Body of pancreas (tissue), 4 donors: Measurements from ENCODE around the gene HOXC6. TPM values are rescaled to one million over a fixed set of nuclear protein-coding genes. Genes with fewer than 3 reads are reported as not detected.
"Not testable (repeated sequence)": the region's sequence is repeated elsewhere in the genome, so short reads cannot be mapped to it uniquely, and the experiment has no call there.

Source experiments
- ATAC-seq: fragments of 150-250 bp; one replicate; pipeline ENCODE4 v1.9.1; 2016
- DNase-seq, 4 donors: peaks; one replicate each; pipeline ENCODE4 v3.0.0-alpha.2; 2019
- H3K27ac ChIP-seq, 4 donors: fragments of 200-600 bp; sonication (generic); 1 replicate in 3 of 4; 2 replicates in 1 of 4; pipeline versions ENCODE4 v1.5.1 to v1.6.1; 2016 to 2019; ENCODE audit warnings: mild to moderate bottlenecking in 1 of 4, mixed read lengths in 1 of 4, moderate library complexity in 1 of 4
- H3K27me3 ChIP-seq, 2 donors: fragments of 200-600 bp; sonication (generic); one replicate each; pipeline ENCODE4 v1.6.0; 2016; ENCODE audit warnings: mild to moderate bottlenecking in 1 of 2
- H3K36me3 ChIP-seq, 2 donors: fragments of 200-600 bp; sonication (generic); replicated peaks in 1 of 2; 2 replicates each; pipeline ENCODE4 v1.5.1; 2016; ENCODE audit warnings: low read depth in 2 of 2; ENCODE audit not compliant: insufficient read depth in 1 of 2
- H3K4me1 ChIP-seq: fragments of 200-600 bp; sonication (generic); one replicate; pipeline ENCODE4 v1.6.0; 2016
- H3K4me3 ChIP-seq, 2 donors: fragments of 200-600 bp; sonication (generic); 1 replicate in 1 of 2; 2 replicates in 1 of 2; pipeline ENCODE4 v1.5.1; 2016 to 2019
- H3K9me3 ChIP-seq, 3 donors: fragments of 200-600 bp; sonication (generic); 1 replicate in 2 of 3; 2 replicates in 1 of 3; pipeline ENCODE4 v1.5.1; 2016
- POLR2A ChIP-seq, 3 donors: fragments of 450-650 bp; IDR thresholded peaks; one replicate each; pipeline ENCODE4 v1.6.1; 2016; ENCODE audit warnings: antibody characterized with exemption in 3 of 3, mild to moderate bottlenecking in 2 of 3
- WGBS, 2 donors: methylation state at CpG; one replicate each; pipeline ENCODE4 v1.1.5; 2017; 5-methylcytosine and 5-hydroxymethylcytosine counted together
- intact Hi-C: fragments of 100-400 bp; cut with DNase I; formaldehyde crosslinking; loops from one replicate; pipeline ENCODE4 v1.15.1; 2023
- total RNA-seq, 2 donors: library from RNA; depleted of rRNA; stranded (reverse); fragments of >200 nt; gene quantifications; one replicate each; pipeline ENCODE4 v1.1.0, GENCODE V29; 2016
- TF ChIP-seq, protein P1 (sequence below), 7 experiments: fragments of 450-650 bp in 4 of 7; fragments of 200-600 bp in 3 of 7; sonication (generic) in 3 of 7; IDR thresholded peaks; one replicate each; pipeline ENCODE4 v1.5.1; 2016 to 2019; ENCODE audit warnings: antibody characterized with exemption in 7 of 7

Gene HOXC6
- total RNA-seq, 2 donors from 2014 or later, result not detected

DNA sequence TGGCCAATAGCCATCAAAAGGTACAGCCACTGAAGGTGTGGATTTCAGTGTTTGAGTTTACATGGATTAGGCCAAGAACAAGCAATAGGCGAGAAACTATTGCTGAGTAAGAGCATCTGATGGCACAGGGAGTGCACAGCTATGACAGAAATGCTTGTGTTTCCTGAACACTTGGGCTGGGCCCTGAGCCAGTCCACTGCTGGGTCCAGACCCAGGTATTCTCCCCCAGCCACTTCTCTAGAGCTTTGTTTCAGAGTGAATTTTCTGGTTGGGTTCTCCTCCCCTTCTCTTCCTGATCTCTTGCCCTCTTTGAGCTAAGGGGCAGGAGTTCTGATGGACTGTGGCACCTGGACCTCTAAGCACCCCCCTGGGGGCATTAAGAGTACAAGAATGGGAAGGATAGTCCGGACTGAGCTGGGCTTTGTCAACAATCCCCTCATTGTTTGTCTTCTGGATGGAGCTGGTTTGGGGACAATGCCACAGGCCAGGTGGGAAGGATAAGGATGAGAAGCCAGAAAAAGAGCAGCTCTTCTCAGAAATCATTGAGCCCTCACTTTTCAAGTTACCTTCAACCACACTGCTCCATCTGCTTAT is 13.0 kb downstream of the HOXC6 start:
- no peaks in the 10 kb centered on the region for H3K36me3 ChIP-seq
- TF ChIP-seq POLR2A (IDR thresholded peaks at IDR 0.05), result no peak
- TF ChIP-seq, protein P1, sequence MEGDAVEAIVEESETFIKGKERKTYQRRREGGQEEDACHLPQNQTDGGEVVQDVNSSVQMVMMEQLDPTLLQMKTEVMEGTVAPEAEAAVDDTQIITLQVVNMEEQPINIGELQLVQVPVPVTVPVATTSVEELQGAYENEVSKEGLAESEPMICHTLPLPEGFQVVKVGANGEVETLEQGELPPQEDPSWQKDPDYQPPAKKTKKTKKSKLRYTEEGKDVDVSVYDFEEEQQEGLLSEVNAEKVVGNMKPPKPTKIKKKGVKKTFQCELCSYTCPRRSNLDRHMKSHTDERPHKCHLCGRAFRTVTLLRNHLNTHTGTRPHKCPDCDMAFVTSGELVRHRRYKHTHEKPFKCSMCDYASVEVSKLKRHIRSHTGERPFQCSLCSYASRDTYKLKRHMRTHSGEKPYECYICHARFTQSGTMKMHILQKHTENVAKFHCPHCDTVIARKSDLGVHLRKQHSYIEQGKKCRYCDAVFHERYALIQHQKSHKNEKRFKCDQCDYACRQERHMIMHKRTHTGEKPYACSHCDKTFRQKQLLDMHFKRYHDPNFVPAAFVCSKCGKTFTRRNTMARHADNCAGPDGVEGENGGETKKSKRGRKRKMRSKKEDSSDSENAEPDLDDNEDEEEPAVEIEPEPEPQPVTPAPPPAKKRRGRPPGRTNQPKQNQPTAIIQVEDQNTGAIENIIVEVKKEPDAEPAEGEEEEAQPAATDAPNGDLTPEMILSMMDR (IDR thresholded peaks at IDR 0.05), result no peak
- H3K4me1 ChIP-seq, result no peaks in the 10 kb centered on the region
- 44 to 67% methylated on average over 2 of the region's 2 CpGs for WGBS, 2 donors
- ATAC-seq, result no peak
- peaks cover 3 to 22% of the 10 kb centered on the region in 2 donors for H3K27me3 ChIP-seq
- no peak for DNase-seq
- H3K9me3 ChIP-seq, result no peaks in the 10 kb centered on the region
- H3K4me3 ChIP-seq, result no peak overlapping the region
- H3K27ac ChIP-seq, result no peak overlapping the region
- intact Hi-C loops, result no loop called here

DNA sequence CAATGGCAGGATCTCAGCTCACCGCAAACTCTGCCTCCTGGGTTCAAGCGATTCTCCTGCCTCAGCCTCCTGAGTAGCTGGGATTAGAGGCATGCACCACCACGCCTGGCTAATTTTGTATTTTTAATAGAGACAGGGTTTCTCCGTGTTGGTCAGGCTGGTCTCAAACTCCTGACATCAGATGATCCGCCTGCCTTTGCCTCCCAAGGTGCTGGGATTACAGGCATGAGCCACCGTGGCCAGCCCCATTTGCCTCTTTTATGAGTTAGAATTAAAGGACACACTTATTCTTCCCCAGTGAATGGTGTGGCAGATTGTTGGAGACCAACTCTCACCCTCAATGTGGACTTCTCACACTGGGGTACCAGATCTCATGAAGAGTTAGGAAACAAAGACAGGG is 13.8 kb downstream of the HOXC6 start:
- DNase-seq, ATAC-seq, H3K9me3 ChIP-seq, intact Hi-C loops, H3K4me3 ChIP-seq, H3K36me3 ChIP-seq, H3K4me1 ChIP-seq, H3K27ac ChIP-seq: not testable (repeated sequence)
- WGBS, 2 donors, result 48 to 73% methylated on average over 6 of the region's 6 CpGs
- H3K27me3 ChIP-seq, result peaks cover 3 to 31% of the 10 kb centered on the region in 2 donors

DNA sequence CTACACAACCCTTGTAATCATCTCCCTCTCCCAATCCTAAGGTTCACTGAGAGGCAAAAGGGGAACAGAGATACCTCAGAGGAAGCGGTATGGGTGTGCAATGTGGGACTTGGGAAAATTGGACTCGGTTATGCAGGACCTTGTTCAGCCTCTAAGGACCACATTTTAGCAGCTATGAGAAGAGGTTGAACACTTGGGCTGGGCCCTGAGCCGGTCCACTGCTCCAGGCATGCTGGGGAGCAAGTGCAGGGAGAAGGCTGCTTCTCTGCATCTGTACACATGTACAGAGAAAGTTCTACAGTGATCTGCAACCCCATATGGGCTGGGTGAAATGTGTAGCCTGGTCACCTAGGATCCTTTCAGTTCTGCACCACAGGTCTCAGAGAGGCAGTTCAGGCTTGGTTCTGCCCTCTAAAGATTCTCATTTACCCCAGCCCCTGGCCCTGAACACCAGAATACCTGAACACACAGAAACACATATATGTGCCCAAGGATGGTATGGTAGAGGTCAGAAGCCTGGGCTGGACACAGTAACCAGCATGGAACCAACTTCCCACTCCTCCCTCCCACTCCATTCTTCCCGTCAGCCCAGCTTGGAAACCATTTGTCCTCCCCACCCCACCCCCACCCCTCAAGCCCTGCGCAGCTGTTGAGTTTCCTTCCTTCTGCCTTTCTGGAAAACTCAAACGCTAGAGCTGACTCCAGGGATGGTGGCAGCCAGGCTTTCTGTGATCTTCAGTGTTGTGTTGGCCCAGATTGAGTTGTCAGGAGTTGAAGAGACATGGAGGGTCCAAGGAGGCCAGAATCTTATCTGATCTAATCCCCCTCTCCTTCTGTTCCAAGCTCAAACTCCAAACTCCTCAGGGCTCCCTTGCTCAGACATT is 15.0 kb downstream of the HOXC6 start:
- Histone ChIP-seq H3K27me3 (peaks cover 3 to 43% of the 10 kb centered on the region in 2 donors), H3K36me3 (no peaks in the 10 kb centered on the region), H3K4me1 (peaks cover 13% of the 10 kb centered on the region), H3K27ac (no peak overlapping the region), H3K4me3 (no peak overlapping the region), H3K9me3 (no peaks in the 10 kb centered on the region)
- 43 to 69% methylated on average over 5 to 6 of the region's 6 CpGs for WGBS, 2 donors
- TF ChIP-seq POLR2A (IDR thresholded peaks at IDR 0.05), result no peak
- TF ChIP-seq, protein P1 (IDR thresholded peaks at IDR 0.05), result no peak
- intact Hi-C loops, result no loop called here
- ATAC-seq, result no peak
- no peak for DNase-seq

DNA sequence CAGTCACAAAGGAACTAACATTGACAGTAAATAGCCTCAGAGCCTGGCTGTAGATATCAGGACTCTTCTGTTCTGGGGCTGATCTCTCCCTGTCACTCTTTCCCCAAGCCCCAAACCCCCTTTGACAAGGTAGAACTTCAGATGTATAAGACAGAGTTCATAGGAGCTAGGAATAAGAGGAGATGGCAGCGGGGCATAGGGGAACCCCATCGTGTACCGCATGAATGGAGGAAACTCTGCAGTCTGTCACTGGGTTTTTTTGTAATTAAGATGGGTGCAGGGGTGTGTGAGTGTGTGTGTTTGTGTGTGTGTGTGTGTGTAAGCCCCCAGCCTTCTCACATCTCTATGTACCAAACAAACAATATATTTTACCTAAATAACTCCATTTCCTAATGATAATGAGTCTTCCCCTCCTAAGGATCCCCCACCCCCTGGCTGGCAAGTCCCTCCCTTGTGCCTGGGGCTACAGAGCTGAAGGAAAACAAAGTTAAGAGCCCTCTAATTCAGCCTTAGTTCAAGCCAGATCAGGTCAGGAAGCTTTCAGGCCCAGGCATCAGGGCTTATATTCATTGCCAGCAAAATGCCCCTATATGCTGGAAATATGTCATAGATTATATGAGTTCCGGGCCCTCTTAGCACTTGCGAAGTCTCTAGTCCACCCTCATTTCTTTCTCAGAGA is 16.3 kb downstream of the HOXC6 start:
- Histone ChIP-seq H3K4me1 (peaks cover 13% of the 10 kb centered on the region), H3K36me3 (no peaks in the 10 kb centered on the region), H3K9me3 (no peaks in the 10 kb centered on the region), H3K4me3 (no peak overlapping the region), H3K27me3 (peaks cover 3 to 42% of the 10 kb centered on the region in 2 donors), H3K27ac (no peak overlapping the region)
- intact Hi-C loops, result no loop called here
- TF ChIP-seq, protein P1 (IDR thresholded peaks at IDR 0.05), result no peak
- TF ChIP-seq POLR2A (IDR thresholded peaks at IDR 0.05), result no peak
- no peak for DNase-seq
- WGBS, 2 donors, result 44 to 48% methylated on average over 5 of the region's 5 CpGs
- ATAC-seq, result no peak

DNA sequence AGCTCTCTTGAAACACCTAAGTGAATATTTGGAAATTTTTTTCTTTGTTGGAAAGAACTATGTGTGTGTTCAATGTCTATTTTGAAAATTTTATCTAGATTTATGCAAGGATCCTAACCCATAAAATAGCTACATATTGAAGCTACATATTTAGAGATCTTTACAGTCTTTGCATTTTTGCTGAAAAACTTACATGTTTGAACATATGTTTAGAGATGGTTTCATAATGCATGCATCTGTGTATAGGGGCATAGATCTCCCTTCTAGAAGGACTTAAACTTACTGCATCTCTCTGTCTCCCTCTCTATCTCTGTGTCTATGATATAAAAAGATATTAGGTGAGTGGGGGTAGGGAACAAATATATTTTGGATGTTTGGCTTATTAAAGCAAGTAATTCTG is 17.2 kb downstream of the HOXC6 start:
- no peak for ATAC-seq
- peaks cover 13% of the 10 kb centered on the region for H3K4me1 ChIP-seq
- intact Hi-C loops, result no loop called here
- no peak overlapping the region for H3K4me3 ChIP-seq
- no peaks in the 10 kb centered on the region for H3K36me3 ChIP-seq
- peaks cover 3 to 34% of the 10 kb centered on the region in 2 donors for H3K27me3 ChIP-seq
- H3K27ac ChIP-seq, result no peak overlapping the region
- no peaks in the 10 kb centered on the region for H3K9me3 ChIP-seq
- TF ChIP-seq POLR2A (IDR thresholded peaks at IDR 0.05), result no peak
- TF ChIP-seq, protein P1 (IDR thresholded peaks at IDR 0.05), result no peak
- no peak for DNase-seq
